ENCODE measurements around the gene USH2A. TPM values are rescaled to one million over a fixed set of nuclear protein-coding genes. Genes with fewer than 3 reads are reported as not detected.

Gene USH2A
- polyA plus RNA-seq, 2 of the 4 experiments (the other 2 are of a cell fraction), result not detected

DNA sequence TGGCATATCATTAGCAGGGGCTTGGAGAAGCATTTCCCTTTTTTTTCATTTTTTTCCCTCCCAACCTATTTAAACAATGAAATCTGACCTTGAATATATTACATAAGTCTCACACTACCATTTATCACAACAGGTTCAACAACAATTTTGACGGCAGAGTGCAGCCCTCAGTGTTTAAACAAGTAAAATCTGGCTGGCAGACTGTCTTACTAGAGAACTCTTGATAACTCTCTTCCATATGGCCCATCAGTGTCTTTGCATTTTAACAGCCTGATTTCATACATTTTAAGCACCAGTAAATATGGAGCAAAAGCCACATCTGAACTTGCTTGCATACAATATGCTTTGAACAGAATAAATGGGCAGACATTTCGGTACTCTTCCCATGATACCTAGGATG, 643.1 kb downstream of the USH2A start:
- ChIA-PET CTCF (no interaction called here), POLR2A (no interaction called here)
- no peak for DNase-seq (ENCODE audit: low read depth in 1 of 2, low spot score in 1 of 2)
- TF ChIP-seq MAZ (IDR thresholded peaks at IDR 0.05; ENCODE audit: borderline replicate concordance, low read depth, low read length) (no peak), SMC3 (IDR thresholded peaks at IDR 0.05) (no peak), CHD2 (IDR thresholded peaks at IDR 0.05; ENCODE audit: low read length, partially characterized antibody) (no peak), NFE2L2 (conservative IDR thresholded peaks at IDR 0.05; ENCODE audit: low read length) (no peak), NPAS2 (CRISPR knock-in tag; IDR thresholded peaks at IDR 0.05; ENCODE audit: borderline replicate concordance) (no peak), CBX2 (IDR thresholded peaks at IDR 0.05; ENCODE audit: borderline replicate concordance, low read depth) (no peak), JUNB (IDR thresholded peaks at IDR 0.05) (no peak), HOXB13 (CRISPR knock-in tag; IDR thresholded peaks at IDR 0.05; ENCODE audit: low read depth) (no peak)
- FAIRE-seq, result no peak
- H3K4me3 ChIP-seq, result no peak overlapping the region
- 28% methylated on average over 2 of the region's 2 CpGs for WGBS (ENCODE audit: missing lambda C conversion rate)
- ATAC-seq, result no peak
- H3K9me3 ChIP-seq, result no peaks in the 10 kb centered on the region
- H3K4me2 ChIP-seq, result no peak overlapping the region
- no peaks in the 10 kb centered on the region for H3K4me1 ChIP-seq
- H3K27ac ChIP-seq, result no peak overlapping the region

DNA sequence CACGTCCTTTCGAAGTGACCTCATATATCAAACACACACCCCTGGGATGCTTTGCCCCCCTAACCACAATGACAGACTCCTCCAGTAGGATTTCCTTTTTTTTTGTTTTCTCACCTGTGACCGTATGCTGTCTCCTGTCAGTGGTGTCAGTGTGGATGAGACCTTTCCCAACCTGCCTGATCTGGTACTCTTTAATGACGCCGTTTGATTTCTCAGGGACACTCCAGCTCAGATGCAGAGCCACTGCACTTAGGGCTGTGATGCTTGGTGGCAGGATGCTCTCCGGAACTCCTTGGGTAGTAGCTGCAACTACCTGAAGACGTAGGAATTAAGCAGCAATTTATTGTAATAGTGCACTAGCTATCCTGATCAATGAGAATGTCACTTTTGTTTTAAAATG, 643.5 kb downstream of the USH2A start:
- 21% methylated on average over 7 of the region's 7 CpGs for WGBS (ENCODE audit: missing lambda C conversion rate)
- ChIA-PET POLR2A (no interaction called here), CTCF (no interaction called here)
- TF ChIP-seq, protein P1, sequence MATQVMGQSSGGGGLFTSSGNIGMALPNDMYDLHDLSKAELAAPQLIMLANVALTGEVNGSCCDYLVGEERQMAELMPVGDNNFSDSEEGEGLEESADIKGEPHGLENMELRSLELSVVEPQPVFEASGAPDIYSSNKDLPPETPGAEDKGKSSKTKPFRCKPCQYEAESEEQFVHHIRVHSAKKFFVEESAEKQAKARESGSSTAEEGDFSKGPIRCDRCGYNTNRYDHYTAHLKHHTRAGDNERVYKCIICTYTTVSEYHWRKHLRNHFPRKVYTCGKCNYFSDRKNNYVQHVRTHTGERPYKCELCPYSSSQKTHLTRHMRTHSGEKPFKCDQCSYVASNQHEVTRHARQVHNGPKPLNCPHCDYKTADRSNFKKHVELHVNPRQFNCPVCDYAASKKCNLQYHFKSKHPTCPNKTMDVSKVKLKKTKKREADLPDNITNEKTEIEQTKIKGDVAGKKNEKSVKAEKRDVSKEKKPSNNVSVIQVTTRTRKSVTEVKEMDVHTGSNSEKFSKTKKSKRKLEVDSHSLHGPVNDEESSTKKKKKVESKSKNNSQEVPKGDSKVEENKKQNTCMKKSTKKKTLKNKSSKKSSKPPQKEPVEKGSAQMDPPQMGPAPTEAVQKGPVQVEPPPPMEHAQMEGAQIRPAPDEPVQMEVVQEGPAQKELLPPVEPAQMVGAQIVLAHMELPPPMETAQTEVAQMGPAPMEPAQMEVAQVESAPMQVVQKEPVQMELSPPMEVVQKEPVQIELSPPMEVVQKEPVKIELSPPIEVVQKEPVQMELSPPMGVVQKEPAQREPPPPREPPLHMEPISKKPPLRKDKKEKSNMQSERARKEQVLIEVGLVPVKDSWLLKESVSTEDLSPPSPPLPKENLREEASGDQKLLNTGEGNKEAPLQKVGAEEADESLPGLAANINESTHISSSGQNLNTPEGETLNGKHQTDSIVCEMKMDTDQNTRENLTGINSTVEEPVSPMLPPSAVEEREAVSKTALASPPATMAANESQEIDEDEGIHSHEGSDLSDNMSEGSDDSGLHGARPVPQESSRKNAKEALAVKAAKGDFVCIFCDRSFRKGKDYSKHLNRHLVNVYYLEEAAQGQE (IDR thresholded peaks at IDR 0.05), result no peak
- no peak for TF ChIP-seq ZSCAN20 (CRISPR knock-in tag; IDR thresholded peaks at IDR 0.05)
- no peak for TF ChIP-seq EHF (CRISPR knock-in tag; IDR thresholded peaks at IDR 0.05)
- no peak for TF ChIP-seq FOSB (CRISPR knock-in tag; IDR thresholded peaks at IDR 0.05)
- TF ChIP-seq SMC3 (IDR thresholded peaks at IDR 0.05), result no peak
- no peak for TF ChIP-seq MAZ (IDR thresholded peaks at IDR 0.05; ENCODE audit: borderline replicate concordance, low read depth, low read length)
- no peak for TF ChIP-seq POLR2AphosphoS2 (conservative IDR thresholded peaks at IDR 0.05; ENCODE audit: low read length)
- no peak for TF ChIP-seq CEBPB (IDR thresholded peaks at IDR 0.05)
- no peak for TF ChIP-seq FOXS1 (CRISPR knock-in tag; IDR thresholded peaks at IDR 0.05)
- TF ChIP-seq TFCP2L1 (CRISPR knock-in tag; IDR thresholded peaks at IDR 0.05), result no peak
- no peak for TF ChIP-seq HOXB5 (CRISPR knock-in tag; IDR thresholded peaks at IDR 0.05)
- TF ChIP-seq CHD4 (IDR thresholded peaks at IDR 0.05; ENCODE audit: borderline replicate concordance), result no peak
- TF ChIP-seq RARB (CRISPR knock-in tag; IDR thresholded peaks at IDR 0.05), result no peak
- TF ChIP-seq ATOH8 (CRISPR knock-in tag; IDR thresholded peaks at IDR 0.05; ENCODE audit: low read depth), result no peak
- Histone ChIP-seq H3K4me2 (no peak overlapping the region), H3K27ac (no peak overlapping the region), H3K4me3 (no peak overlapping the region), H3K9me3 (no peaks in the 10 kb centered on the region), H3K4me1 (no peaks in the 10 kb centered on the region)
- ATAC-seq (no peak), FAIRE-seq (no peak), DNase-seq (ENCODE audit: low read depth in 1 of 2, low spot score in 1 of 2) (no peak)

DNA sequence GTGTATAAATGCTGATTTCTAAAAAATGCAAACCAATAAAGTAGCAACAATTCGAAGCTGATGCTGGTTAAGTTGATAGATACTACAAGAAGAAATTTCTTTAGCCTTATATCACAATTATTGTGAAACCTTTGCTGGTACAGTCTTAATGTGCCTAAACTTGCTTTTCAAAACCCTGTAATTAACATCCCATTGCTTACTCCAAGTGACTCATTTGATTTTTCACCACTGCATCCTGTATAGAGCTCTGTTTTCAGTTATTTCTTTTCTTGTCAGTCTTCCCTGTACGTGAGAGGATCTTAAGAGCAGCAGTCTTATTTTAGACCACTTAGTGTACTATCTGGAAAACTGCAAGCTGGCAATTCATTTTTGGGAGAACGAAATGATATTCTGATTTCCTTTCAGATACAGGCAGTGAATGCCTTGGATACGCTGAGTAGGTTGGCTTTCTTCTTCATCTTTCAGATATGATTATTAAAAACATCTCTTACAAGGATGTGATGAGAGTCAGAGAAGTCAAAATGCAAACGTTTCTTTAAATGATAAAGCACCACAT, 645.8 kb downstream of the USH2A start:
- Histone ChIP-seq H3K4me2 (no peak overlapping the region), H3K27ac (no peak overlapping the region), H3K9me3 (no peaks in the 10 kb centered on the region), H3K4me1 (no peaks in the 10 kb centered on the region), H3K4me3 (no peak overlapping the region)
- FAIRE-seq (no peak), ATAC-seq (no peak), DNase-seq (ENCODE audit: low read depth in 1 of 2, low spot score in 1 of 2) (no peak)
- POLR2A ChIA-PET, result no interaction called here
- TF ChIP-seq E2F6 (IDR thresholded peaks at IDR 0.05; ENCODE audit: borderline replicate concordance, low read depth) (no peak), CBX2 (IDR thresholded peaks at IDR 0.05; ENCODE audit: borderline replicate concordance, low read depth) (no peak), SREBF2 (IDR thresholded peaks at IDR 0.05) (no peak), MAFK (IDR thresholded peaks at IDR 0.05; ENCODE audit: partially characterized antibody) (peak; percentile 74)
- CTCF ChIA-PET, result no interaction called here
- 11% methylated on average over 5 of the region's 5 CpGs for WGBS (ENCODE audit: missing lambda C conversion rate)
